ENCODE measurements around the gene AAR2.

Gene AAR2

GRCh38 chr20:36260316-36260715 is 24.0 kb downstream of the AAR2 start:
- no peak for DNase-seq (ENCODE audit: low spot score)

- no peak for DNase-seq (ENCODE audit: low spot score)
Measured at GRCh38 chr20:36261389-36262105, 25.3 kb downstream of the AAR2 start.

- DNase-seq (ENCODE audit: low spot score): no peak
Measured at GRCh38 chr20:36262440-36262839, 26.2 kb downstream of the AAR2 start.

- no peak for DNase-seq (ENCODE audit: low spot score)
Measured at GRCh38 chr20:36264426-36265246, 28.4 kb downstream of the AAR2 start.

GRCh38 chr20:36266189-36266588 is 29.9 kb downstream of the AAR2 start:
- no peak for DNase-seq (ENCODE audit: low spot score)

GRCh38 chr20:36267605-36268381 is 31.5 kb downstream of the AAR2 start:
- DNase-seq (ENCODE audit: low spot score): no peak

GRCh38 chr20:36268440-36269342 is 32.4 kb downstream of the AAR2 start:
- DNase-seq (ENCODE audit: low spot score): no peak

- DNase-seq (ENCODE audit: low spot score): no peak
Measured at GRCh38 chr20:36269507-36269906, 33.2 kb downstream of the AAR2 start.

- no peak for DNase-seq (ENCODE audit: low spot score)
Measured at GRCh38 chr20:36270744-36271638, 34.7 kb downstream of the AAR2 start.

- DNase-seq (ENCODE audit: low spot score): no peak
Measured at GRCh38 chr20:36271639-36272546, 35.6 kb downstream of the AAR2 start.

- no peak for DNase-seq (ENCODE audit: low spot score)
Measured at GRCh38 chr20:36272547-36273220, 36.4 kb downstream of the AAR2 start.

- DNase-seq (ENCODE audit: low spot score): no peak
Measured at GRCh38 chr20:36273414-36274180, 37.3 kb downstream of the AAR2 start.

- no peak for DNase-seq (ENCODE audit: low spot score)
Measured at GRCh38 chr20:36274181-36274841, 38.0 kb downstream of the AAR2 start.

- no peak for DNase-seq (ENCODE audit: low spot score)
Measured at GRCh38 chr20:36275011-36275410, 38.7 kb downstream of the AAR2 start.

- DNase-seq (ENCODE audit: low spot score): no peak
Measured at GRCh38 chr20:36275441-36276189, 39.3 kb downstream of the AAR2 start.

GRCh38 chr20:36277546-36277945 is 41.3 kb downstream of the AAR2 start:
- no peak for DNase-seq (ENCODE audit: low spot score)

- no peak for DNase-seq (ENCODE audit: low spot score)
Measured at GRCh38 chr20:36279362-36279761, 43.1 kb downstream of the AAR2 start.
